GM23248 (cell line): Measurements from ENCODE around the gene SLC9A9. TPM values are rescaled to one million over a fixed set of nuclear protein-coding genes. Genes with fewer than 3 reads are reported as not detected.

Experiments used
- DNase-seq: peaks from one replicate; pipeline ENCODE4 v3.0.0-alpha.2; 2015
- H2AFZ ChIP-seq: fragments of 200-600 bp; sonication (generic); 2 replicates; pipeline ENCODE4 v1.6.1; 2016; ENCODE audit warnings: antibody characterized with exemption
- H3F3A ChIP-seq: fragments of 200-600 bp; sonication (generic); 2 replicates; pipeline ENCODE4 v1.6.1; 2016; ENCODE audit warnings: mild to moderate bottlenecking, antibody characterized with exemption, mixed run types; ENCODE audit not compliant: insufficient read depth
- H3K27ac ChIP-seq: fragments of 200-600 bp; sonication (generic); 2 replicates; pipeline ENCODE4 v1.5.1; 2016; ENCODE audit warnings: mild to moderate bottlenecking
- H3K27me3 ChIP-seq: fragments of 200-600 bp; sonication (generic); replicated peaks from 2 replicates; pipeline ENCODE4 v1.6.1; 2016; ENCODE audit warnings: mild to moderate bottlenecking; ENCODE audit not compliant: insufficient read depth
- H3K36me3 ChIP-seq: fragments of 200-600 bp; sonication (generic); 2 replicates; pipeline ENCODE4 v1.6.1; 2016; ENCODE audit warnings: low read depth, mild to moderate bottlenecking
- H3K4me1 ChIP-seq: fragments of 200-600 bp; sonication (generic); 2 replicates; pipeline ENCODE4 v1.6.1; 2016; ENCODE audit warnings: mild to moderate bottlenecking; ENCODE audit not compliant: insufficient read depth
- H3K4me2 ChIP-seq: fragments of 200-600 bp; sonication (generic); one replicate; pipeline ENCODE4 v1.6.1; 2016; ENCODE audit warnings: mild to moderate bottlenecking; ENCODE audit not compliant: unreplicated experiment
- H3K4me3 ChIP-seq: fragments of 200-600 bp; sonication (generic); 2 replicates; pipeline ENCODE4 v1.5.1; 2016; ENCODE audit warnings: mild to moderate bottlenecking
- H3K79me2 ChIP-seq: fragments of 200-600 bp; sonication (generic); 2 replicates; pipeline ENCODE4 v1.6.1; 2016; ENCODE audit warnings: mild to moderate bottlenecking; ENCODE audit not compliant: insufficient read depth
- H3K9ac ChIP-seq: fragments of 200-600 bp; sonication (generic); 2 replicates; pipeline ENCODE4 v1.6.1; 2016; ENCODE audit warnings: mild to moderate bottlenecking
- H3K9me2 ChIP-seq: fragments of 200-600 bp; sonication (generic); 2 replicates; pipeline ENCODE4 v1.6.1; 2016; ENCODE audit warnings: mixed run types, mild to moderate bottlenecking, moderate library complexity; ENCODE audit not compliant: insufficient read depth
- H3K9me3 ChIP-seq: fragments of 200-600 bp; sonication (generic); one replicate; pipeline ENCODE4 v1.6.1; 2017; ENCODE audit warnings: low read depth
- H4K20me1 ChIP-seq: fragments of 200-600 bp; sonication (generic); 2 replicates; pipeline ENCODE4 v1.6.0; 2016; ENCODE audit not compliant: insufficient read depth
- EZH2 ChIP-seq: fragments of 200-600 bp; sonication (generic); IDR thresholded peaks from 2 replicates; pipeline ENCODE4 v1.6.1; 2018; ENCODE audit warnings: antibody characterized with exemption, mild to moderate bottlenecking; ENCODE audit not compliant: insufficient read depth, poor library complexity, severe bottlenecking
- EZH2phosphoT487 ChIP-seq: fragments of 200-600 bp; sonication (generic); IDR thresholded peaks from 2 replicates; pipeline ENCODE4 v1.6.1; 2018; ENCODE audit warnings: antibody characterized with exemption, moderate library complexity, mild to moderate bottlenecking, low read depth; ENCODE audit not compliant: insufficient read depth
- WGBS, 2 experiments: methylation state at CpG; one replicate each; pipeline ENCODE4 v1.1.6; 2015 to 2017; ENCODE audit warnings: low lambda C conversion rate in 2 of 2, low coverage in 1 of 2; ENCODE audit errors: missing lambda C conversion rate in 2 of 2; 5-methylcytosine and 5-hydroxymethylcytosine counted together
- in situ Hi-C: fragments of 300-500 bp; cut with MboI; formaldehyde crosslinking; loops from 2 replicates; pipeline ENCODE4 v1.15.0; 2020
- polyA plus RNA-seq: library from polyadenylated mRNA; unstranded; fragments of >200 nt; fragmentation: Nextera tagmentation; extraction: Ambion mirVana; gene quantifications from 2 replicates; pipeline ENCODE4 v1.2.1, GENCODE V29; 2016
- total RNA-seq: library from RNA; depleted of rRNA; stranded (reverse); fragments of >200 nt; shearing (Covaris generic); gene quantifications from 2 replicates; pipeline ENCODE4 v1.2.3, GENCODE V29; 2014

SLC9A9 gene
- total and polyA plus RNA-seq, 2 experiments from 2014 or later: 2.8 to 3.2 TPM

- no peaks in the 10 kb centered on the region for H3K27me3 ChIP-seq
- 91 to 92% methylated on average over 2 of the region's 2 CpGs for WGBS, 2 experiments
Measured at GRCh38 chr3:143888846-143889245, 40.6 kb upstream of the SLC9A9 start.

GRCh38 chr3:143888166-143888565, 39.9 kb upstream of the SLC9A9 start:
- Histone ChIP-seq H3K9me3 (no peaks in the 10 kb centered on the region), H3K4me2 (no peak overlapping the region), H3K36me3 (no peaks in the 10 kb centered on the region), H2AFZ (no peak overlapping the region), H3F3A (no peaks in the 10 kb centered on the region), H3K9ac (no peak overlapping the region), H4K20me1 (no peaks in the 10 kb centered on the region), H3K9me2 (no peaks in the 10 kb centered on the region), H3K4me3 (no peak overlapping the region), H3K4me1 (no peaks in the 10 kb centered on the region), H3K27ac (no peak overlapping the region), H3K27me3 (no peaks in the 10 kb centered on the region), H3K79me2 (no peaks in the 10 kb centered on the region)
- DNase-seq: no peak
- TF ChIP-seq EZH2phosphoT487 (no peak), EZH2 (no peak)
- WGBS, 2 experiments: 39 to 51% methylated on average over 2 of the region's 2 CpGs
- in situ Hi-C loops: no loop called here

More at GRCh38 chr3:143888846-143889245, 40.6 kb upstream of the SLC9A9 start:
- no peaks in the 10 kb centered on the region for H3K4me1 ChIP-seq
- H3K9me2 ChIP-seq: no peaks in the 10 kb centered on the region
- no peak for DNase-seq
- H3K9me3 ChIP-seq: no peaks in the 10 kb centered on the region
- H3K36me3 ChIP-seq: no peaks in the 10 kb centered on the region
- in situ Hi-C loops: no loop called here
- H3K27ac ChIP-seq: no peak overlapping the region
- H2AFZ ChIP-seq: no peak overlapping the region
- H3K79me2 ChIP-seq: no peaks in the 10 kb centered on the region
- H3K4me2 ChIP-seq: no peak overlapping the region
- H3K4me3 ChIP-seq: no peak overlapping the region
- no peaks in the 10 kb centered on the region for H3F3A ChIP-seq
- no peak overlapping the region for H3K9ac ChIP-seq
- no peaks in the 10 kb centered on the region for H4K20me1 ChIP-seq
- TF ChIP-seq EZH2phosphoT487 (no peak), EZH2 (no peak)

GRCh38 chr3:143885780-143886427, 37.6 kb upstream of the SLC9A9 start:
- no peaks in the 10 kb centered on the region for H3K36me3 ChIP-seq
- no peak overlapping the region for H2AFZ ChIP-seq
- in situ Hi-C loops: no loop called here
- no peak overlapping the region for H3K4me3 ChIP-seq
- peak; percentile 67 for DNase-seq
- TF ChIP-seq EZH2phosphoT487 (no peak), EZH2 (no peak)
- no peaks in the 10 kb centered on the region for H3K27me3 ChIP-seq
- no peaks in the 10 kb centered on the region for H3K9me2 ChIP-seq
- no peaks in the 10 kb centered on the region for H3K9me3 ChIP-seq
- no peaks in the 10 kb centered on the region for H3K79me2 ChIP-seq
- H3K27ac ChIP-seq: no peak overlapping the region
- H3K4me2 ChIP-seq: no peak overlapping the region
- no peaks in the 10 kb centered on the region for H4K20me1 ChIP-seq
- H3K9ac ChIP-seq: no peak overlapping the region
- WGBS, 2 experiments: 83 to 90% methylated on average over 1 of the region's 1 CpG
- no peaks in the 10 kb centered on the region for H3F3A ChIP-seq
- no peaks in the 10 kb centered on the region for H3K4me1 ChIP-seq

- H3K4me2 ChIP-seq: no peak overlapping the region
- no peak overlapping the region for H2AFZ ChIP-seq
- H3K27me3 ChIP-seq: no peaks in the 10 kb centered on the region
- H3K9me3 ChIP-seq: no peaks in the 10 kb centered on the region
- no peak overlapping the region for H3K9ac ChIP-seq
- no peaks in the 10 kb centered on the region for H3K9me2 ChIP-seq
- TF ChIP-seq EZH2phosphoT487 (no peak), EZH2 (no peak)
- no peaks in the 10 kb centered on the region for H3K36me3 ChIP-seq
- no peak for DNase-seq
- no peaks in the 10 kb centered on the region for H3K4me1 ChIP-seq
- H3K4me3 ChIP-seq: no peak overlapping the region
- H3K27ac ChIP-seq: no peak overlapping the region
- no peaks in the 10 kb centered on the region for H4K20me1 ChIP-seq
- WGBS, 2 experiments: 56 to 67% methylated on average over 3 of the region's 3 CpGs
- no peaks in the 10 kb centered on the region for H3F3A ChIP-seq
- in situ Hi-C loops: no loop called here
- no peaks in the 10 kb centered on the region for H3K79me2 ChIP-seq
Measured at GRCh38 chr3:143884861-143885260, 36.6 kb upstream of the SLC9A9 start.

GRCh38 chr3:143883151-143883550, 34.9 kb upstream of the SLC9A9 start:
- Histone ChIP-seq H3K4me1 (no peaks in the 10 kb centered on the region), H3K79me2 (no peaks in the 10 kb centered on the region), H3K9me3 (no peaks in the 10 kb centered on the region), H3K36me3 (no peaks in the 10 kb centered on the region), H2AFZ (0 out of 2 replicates have a peak overlapping the region, but pooled peaks have one; percentile 6), H3K27ac (no peak overlapping the region), H3K9me2 (no peaks in the 10 kb centered on the region), H3K4me3 (no peak overlapping the region), H4K20me1 (no peaks in the 10 kb centered on the region), H3K9ac (no peak overlapping the region), H3K4me2 (no peak overlapping the region), H3K27me3 (no peaks in the 10 kb centered on the region), H3F3A (no peaks in the 10 kb centered on the region)
- DNase-seq: no peak
- 64 to 74% methylated on average over 3 of the region's 3 CpGs for WGBS, 2 experiments
- TF ChIP-seq EZH2 (no peak), EZH2phosphoT487 (no peak)
- in situ Hi-C loops: no loop called here
